ENCODE results near the gene DCANP1. TPM values are rescaled to one million over a fixed set of nuclear protein-coding genes. Genes with fewer than 3 reads are reported as not detected.

Gene DCANP1
- total and polyA plus RNA-seq, 10 of the 15 experiments (the other 5 are each of a cell fraction or from before 2014, with no cell fraction given): 0.01 TPM; not detected in 9

- H3K9ac ChIP-seq (ENCODE audit: control insufficient read depth, insufficient read depth, low read length): no peak overlapping the region
- H3K79me2 ChIP-seq (ENCODE audit: control insufficient read depth, insufficient read depth, low read length): no peaks in the 10 kb centered on the region
- no peak overlapping the region for H3K4me3 ChIP-seq
- ATAC-seq (no peak), FAIRE-seq (no peak), DNase-seq (ENCODE audit: low read depth, low spot score) (no peak)
- intact Hi-C loops (cut with micrococcal nuclease; ENCODE audit: unreplicated experiment) (no loop called here), in situ Hi-C loops (cut with MboI) (no loop called here)
- H3K36me3 ChIP-seq (ENCODE audit: control insufficient read depth in 2 of 2, insufficient read depth in 2 of 2, low read length in 1 of 2): no peaks in the 10 kb centered on the region
- no TSS peak for BruUV-seq (replicated peaks)
- H2AFZ ChIP-seq (ENCODE audit: control insufficient read depth, low read depth, low read length): no peak overlapping the region
- no peaks in the 10 kb centered on the region for H3K4me1 ChIP-seq (ENCODE audit: control insufficient read depth, insufficient read depth, low read length)
- CTCF ChIA-PET: interaction anchor here (0.8 to 2.9 kb wide), 2 partner anchors 12 to 14 kb away, joined by 4 to 8 read pairs; no protein-coding TSS in a partner anchor
- H4K20me1 ChIP-seq (ENCODE audit: control insufficient read depth, insufficient read depth): no peaks in the 10 kb centered on the region
- RAD21 ChIA-PET (ENCODE audit: unreplicated experiment): no interaction called here
- no peak for TF ChIP-seq SIX5 (IDR thresholded peaks at IDR 0.05; ENCODE audit: low read depth, low read length, severe bottlenecking)
- no peak for TF ChIP-seq KAT2A (conservative IDR thresholded peaks at IDR 0.05; ENCODE audit: control insufficient read depth, low read depth, low read length)
- no peak for TF ChIP-seq SMC3 (IDR thresholded peaks at IDR 0.05; ENCODE audit: borderline replicate concordance, low read length)
- TF ChIP-seq TBL1XR1 (IDR thresholded peaks at IDR 0.05; ENCODE audit: low read depth, low read length): no peak
- TF ChIP-seq TCF7 (IDR thresholded peaks at IDR 0.05; ENCODE audit: borderline replicate concordance): no peak
- no peak for TF ChIP-seq JUND (IDR thresholded peaks at IDR 0.05; ENCODE audit: low read depth, low read length)
- TF ChIP-seq PAX8 (IDR thresholded peaks at IDR 0.05): no peak
- POLR2A ChIA-PET: no interaction called here
- H3K27me3 ChIP-seq (replicated peaks in 1 of 2; ENCODE audit: control insufficient read depth in 2 of 2, insufficient read depth in 2 of 2, low read length in 1 of 2): peaks cover 0 to 6% of the 10 kb centered on the region in 2 experiments; a peak in 2 of 4 replicates
- no peaks in the 10 kb centered on the region for H3K9me3 ChIP-seq (replicated peaks; ENCODE audit: control insufficient read depth, insufficient read depth, low read length)
- WGBS (ENCODE audit: insufficient coverage, insufficient replicate concordance, low lambda C conversion rate, missing lambda C conversion rate): 34% methylated on average over 5 of the region's 5 CpGs
- H3K27ac ChIP-seq (ENCODE audit: control insufficient read depth, insufficient read depth): no peak overlapping the region
- SMC1A ChIA-PET (ENCODE audit: uncharacterized antibody, unreplicated experiment): interaction anchor here (1.4 kb wide), 1 partner anchor 80 kb away, joined by 4 read pairs; no protein-coding TSS in a partner anchor
- no peak overlapping the region for H3K4me2 ChIP-seq (ENCODE audit: control insufficient read depth, insufficient read depth)
Observed at GRCh38 chr5:135472141-135472540, 25.0 kb upstream of the DCANP1 start.

GRCh38 chr5:135471726-135472125, 24.6 kb upstream of the DCANP1 start:
- FAIRE-seq (no peak), ATAC-seq (no peak), DNase-seq (ENCODE audit: low read depth, low spot score) (no peak)
- RAD21 ChIA-PET (ENCODE audit: unreplicated experiment): no interaction called here
- POLR2A ChIA-PET: no interaction called here
- no peak overlapping the region for H3K27ac ChIP-seq (ENCODE audit: control insufficient read depth, insufficient read depth)
- SMC1A ChIA-PET (ENCODE audit: uncharacterized antibody, unreplicated experiment): interaction anchor here (1.4 kb wide), 1 partner anchor 80 kb away, joined by 4 read pairs; no protein-coding TSS in a partner anchor
- BruUV-seq (replicated peaks): no TSS peak
- H3K9ac ChIP-seq (ENCODE audit: control insufficient read depth, insufficient read depth, low read length): no peak overlapping the region
- CTCF ChIA-PET: interaction anchor here (0.8 to 2.9 kb wide), 2 partner anchors 11 to 14 kb away, joined by 4 to 8 read pairs; no protein-coding TSS in a partner anchor
- H3K4me3 ChIP-seq: no peak overlapping the region
- H3K4me2 ChIP-seq (ENCODE audit: control insufficient read depth, insufficient read depth): no peak overlapping the region
- H3K4me1 ChIP-seq (ENCODE audit: control insufficient read depth, insufficient read depth, low read length): no peaks in the 10 kb centered on the region
- H4K20me1 ChIP-seq (ENCODE audit: control insufficient read depth, insufficient read depth): no peaks in the 10 kb centered on the region
- in situ Hi-C loops (cut with MboI) (no loop called here), intact Hi-C loops (cut with micrococcal nuclease; ENCODE audit: unreplicated experiment) (no loop called here)
- H3K27me3 ChIP-seq (replicated peaks in 1 of 2; ENCODE audit: control insufficient read depth in 2 of 2, insufficient read depth in 2 of 2, low read length in 1 of 2): peaks cover 0 to 6% of the 10 kb centered on the region in 2 experiments; a peak in 2 of 4 replicates
- no peaks in the 10 kb centered on the region for H3K79me2 ChIP-seq (ENCODE audit: control insufficient read depth, insufficient read depth, low read length)
- no peaks in the 10 kb centered on the region for H3K9me3 ChIP-seq (replicated peaks; ENCODE audit: control insufficient read depth, insufficient read depth, low read length)
- H3K36me3 ChIP-seq (ENCODE audit: control insufficient read depth in 2 of 2, insufficient read depth in 2 of 2, low read length in 1 of 2): no peaks in the 10 kb centered on the region
- H2AFZ ChIP-seq (ENCODE audit: control insufficient read depth, low read depth, low read length): no peak overlapping the region
- 42% methylated on average over 4 of the region's 4 CpGs for WGBS (ENCODE audit: insufficient coverage, insufficient replicate concordance, low lambda C conversion rate, missing lambda C conversion rate)
- TF ChIP-seq CBX3 (IDR thresholded peaks at IDR 0.05; ENCODE audit: borderline replicate concordance, low read depth): no peak
- no peak for TF ChIP-seq RCOR1 (conservative IDR thresholded peaks at IDR 0.05; ENCODE audit: low read depth, low read length)
- TF ChIP-seq POLR2AphosphoS5 (IDR thresholded peaks at IDR 0.05; ENCODE audit: low read length): no peak
- TF ChIP-seq ZNF592 (IDR thresholded peaks at IDR 0.05): no peak
- TF ChIP-seq SMAD1 (IDR thresholded peaks at IDR 0.05; ENCODE audit: low read depth, partially characterized antibody): no peak
- no peak for TF ChIP-seq SUPT20H (IDR thresholded peaks at IDR 0.05; ENCODE audit: borderline replicate concordance, control insufficient read depth, low read depth, low read length)

Data from GM12878 (cell line).